Measurements from ENCODE around the gene PTPN1. TPM values are rescaled to one million over a fixed set of nuclear protein-coding genes. Genes with fewer than 3 reads are reported as not detected.
"Not testable (repeated sequence)": the region's sequence is repeated elsewhere in the genome, so short reads cannot be mapped to it uniquely, and the experiment has no call there.

The PTPN1 gene
- total RNA-seq, 4 donors from 2014 or later, result 13.8 to 40.4 (median 22.0) TPM

DNA sequence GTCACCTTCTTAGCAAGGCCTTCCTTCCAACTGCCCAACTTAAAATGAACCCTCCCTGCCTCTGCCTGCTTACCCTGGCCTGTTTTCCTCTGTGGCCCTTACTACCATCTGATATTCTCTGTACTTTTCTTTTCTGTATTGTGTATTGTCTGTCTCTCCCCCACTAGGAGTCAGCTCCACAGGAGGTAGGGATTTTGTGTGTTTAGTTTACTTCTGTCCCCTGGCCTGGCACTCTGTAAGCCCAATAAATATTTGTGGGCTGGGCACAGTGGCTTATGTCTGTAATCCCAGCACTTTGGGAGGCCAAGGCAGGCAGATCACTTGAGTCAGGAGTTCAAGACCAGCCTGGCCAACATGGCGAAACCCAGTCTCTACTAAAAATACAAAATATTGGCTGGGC, 108.4 kb downstream of the PTPN1 start:
- no peaks in the 10 kb centered on the region for H3K27me3 ChIP-seq
- no peak for DNase-seq
- H3K36me3 ChIP-seq, result no peaks in the 10 kb centered on the region
- no peak overlapping the region for H3K27ac ChIP-seq
- no peaks in the 10 kb centered on the region for H3K4me1 ChIP-seq
- H3K4me3 ChIP-seq, result no peak overlapping the region
- no peak for TF ChIP-seq POLR2A (IDR thresholded peaks at IDR 0.05)
- TF ChIP-seq, protein P1, sequence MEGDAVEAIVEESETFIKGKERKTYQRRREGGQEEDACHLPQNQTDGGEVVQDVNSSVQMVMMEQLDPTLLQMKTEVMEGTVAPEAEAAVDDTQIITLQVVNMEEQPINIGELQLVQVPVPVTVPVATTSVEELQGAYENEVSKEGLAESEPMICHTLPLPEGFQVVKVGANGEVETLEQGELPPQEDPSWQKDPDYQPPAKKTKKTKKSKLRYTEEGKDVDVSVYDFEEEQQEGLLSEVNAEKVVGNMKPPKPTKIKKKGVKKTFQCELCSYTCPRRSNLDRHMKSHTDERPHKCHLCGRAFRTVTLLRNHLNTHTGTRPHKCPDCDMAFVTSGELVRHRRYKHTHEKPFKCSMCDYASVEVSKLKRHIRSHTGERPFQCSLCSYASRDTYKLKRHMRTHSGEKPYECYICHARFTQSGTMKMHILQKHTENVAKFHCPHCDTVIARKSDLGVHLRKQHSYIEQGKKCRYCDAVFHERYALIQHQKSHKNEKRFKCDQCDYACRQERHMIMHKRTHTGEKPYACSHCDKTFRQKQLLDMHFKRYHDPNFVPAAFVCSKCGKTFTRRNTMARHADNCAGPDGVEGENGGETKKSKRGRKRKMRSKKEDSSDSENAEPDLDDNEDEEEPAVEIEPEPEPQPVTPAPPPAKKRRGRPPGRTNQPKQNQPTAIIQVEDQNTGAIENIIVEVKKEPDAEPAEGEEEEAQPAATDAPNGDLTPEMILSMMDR (IDR thresholded peaks at IDR 0.05), result no peak
- H3K9me3 ChIP-seq, result peaks cover 0 to 5% (median 0%) of the 10 kb centered on the region in 4 donors

DNA sequence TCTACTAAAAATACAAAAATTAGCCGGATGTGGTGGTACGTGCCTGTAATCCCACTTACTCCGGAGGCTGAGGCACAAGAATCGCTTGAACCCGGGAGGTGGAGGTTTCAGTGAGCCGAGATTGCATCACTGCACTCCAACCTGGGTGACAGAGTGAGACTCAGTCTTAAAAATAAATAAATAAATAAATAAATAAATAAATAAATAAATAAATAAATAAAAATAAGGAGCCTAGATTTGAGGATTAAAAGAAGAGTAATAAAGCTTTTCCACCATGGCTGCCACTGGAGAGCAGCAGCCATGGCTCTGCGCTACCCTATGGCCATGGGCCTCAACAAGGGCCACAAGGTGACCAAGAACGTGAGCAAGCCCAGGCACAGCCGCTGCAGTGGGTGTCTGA, 110.3 kb downstream of the PTPN1 start:
- not testable (repeated sequence) for H3K4me1 ChIP-seq, H3K36me3 ChIP-seq, H3K27me3 ChIP-seq, H3K9me3 ChIP-seq, H3K27ac ChIP-seq, H3K4me3 ChIP-seq, DNase-seq

DNA sequence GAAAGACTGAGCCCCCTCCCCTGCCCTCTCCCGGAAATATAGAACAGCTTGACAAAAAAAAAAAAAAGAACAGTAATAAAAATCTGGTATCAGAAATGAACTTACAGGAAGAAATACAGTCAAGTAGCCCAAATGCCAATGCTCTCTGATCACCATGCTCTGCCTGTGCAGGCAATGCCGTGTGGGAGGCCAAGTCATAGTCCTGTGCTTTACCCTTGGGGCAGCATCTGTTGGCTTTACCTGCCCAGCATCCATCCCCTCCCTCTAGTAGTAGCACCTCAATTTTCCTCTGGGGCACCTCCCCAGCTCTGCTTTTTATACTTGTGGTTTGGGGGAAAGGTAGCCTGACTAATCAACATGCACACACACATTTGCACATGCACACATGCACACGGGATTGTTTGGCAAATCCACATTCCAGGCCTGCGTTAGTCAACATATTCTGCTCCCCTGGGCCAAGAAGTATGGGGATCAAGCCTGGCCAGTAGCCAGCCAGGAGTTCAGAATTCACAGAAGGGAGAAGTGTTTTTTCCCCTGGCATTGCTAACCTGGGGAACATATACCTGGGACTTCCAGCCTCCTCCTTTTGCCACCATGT, 111.0 kb downstream of the PTPN1 start:
- Histone ChIP-seq H3K9me3 (peaks cover 0 to 5% (median 0%) of the 10 kb centered on the region in 4 donors), H3K4me1 (peaks cover 0 to 4% (median 0%) of the 10 kb centered on the region in 4 donors), H3K27ac (no peak overlapping the region), H3K4me3 (no peak overlapping the region), H3K36me3 (no peaks in the 10 kb centered on the region), H3K27me3 (no peaks in the 10 kb centered on the region)
- DNase-seq, result no peak
- no peak for TF ChIP-seq POLR2A (IDR thresholded peaks at IDR 0.05)
- TF ChIP-seq, protein P1 (IDR thresholded peaks at IDR 0.05), result no peak

DNA sequence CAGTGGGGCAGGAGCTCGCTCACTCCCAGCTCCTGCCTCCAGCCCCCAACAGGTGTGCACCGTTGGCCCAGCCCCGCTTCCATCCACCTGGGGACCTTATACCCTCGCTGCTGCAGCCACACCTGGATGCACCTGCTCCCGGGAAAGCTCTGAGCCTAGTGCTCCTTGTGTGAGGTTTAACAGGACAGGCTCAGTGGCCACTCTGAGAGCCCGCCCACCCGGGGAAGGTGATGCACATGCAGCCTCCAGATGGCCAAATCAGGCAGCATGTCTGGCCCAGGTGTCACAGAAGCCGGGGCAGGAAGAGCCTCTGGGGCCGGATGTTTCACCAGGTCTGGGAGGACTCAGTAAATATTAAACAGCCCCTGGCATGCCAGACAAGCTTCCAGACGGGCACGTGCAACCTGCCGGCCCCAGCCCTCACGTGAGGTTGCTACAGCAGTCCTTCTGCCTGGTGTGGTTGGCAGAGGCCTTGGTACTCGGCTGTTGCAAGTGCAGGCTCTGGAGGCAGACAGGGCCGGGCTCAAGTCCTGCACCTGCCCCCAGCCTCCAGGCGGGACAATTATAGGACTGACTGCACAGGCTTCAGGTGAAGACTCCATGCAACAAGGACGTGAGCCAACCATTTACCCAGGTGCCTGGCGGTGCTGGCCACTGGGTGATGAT, 114.3 kb downstream of the PTPN1 start:
- H3K4me3 ChIP-seq, result no peak overlapping the region
- DNase-seq, result no peak
- H3K36me3 ChIP-seq, result no peaks in the 10 kb centered on the region
- H3K27me3 ChIP-seq, result no peaks in the 10 kb centered on the region
- peaks cover 0 to 5% (median 0%) of the 10 kb centered on the region in 4 donors for H3K9me3 ChIP-seq
- no peak for TF ChIP-seq POLR2A (IDR thresholded peaks at IDR 0.05)
- TF ChIP-seq, protein P1 (IDR thresholded peaks at IDR 0.05), result no peak
- H3K4me1 ChIP-seq, result peaks cover 0 to 7% (median 0%) of the 10 kb centered on the region in 4 donors
- H3K27ac ChIP-seq, result no peak overlapping the region

DNA sequence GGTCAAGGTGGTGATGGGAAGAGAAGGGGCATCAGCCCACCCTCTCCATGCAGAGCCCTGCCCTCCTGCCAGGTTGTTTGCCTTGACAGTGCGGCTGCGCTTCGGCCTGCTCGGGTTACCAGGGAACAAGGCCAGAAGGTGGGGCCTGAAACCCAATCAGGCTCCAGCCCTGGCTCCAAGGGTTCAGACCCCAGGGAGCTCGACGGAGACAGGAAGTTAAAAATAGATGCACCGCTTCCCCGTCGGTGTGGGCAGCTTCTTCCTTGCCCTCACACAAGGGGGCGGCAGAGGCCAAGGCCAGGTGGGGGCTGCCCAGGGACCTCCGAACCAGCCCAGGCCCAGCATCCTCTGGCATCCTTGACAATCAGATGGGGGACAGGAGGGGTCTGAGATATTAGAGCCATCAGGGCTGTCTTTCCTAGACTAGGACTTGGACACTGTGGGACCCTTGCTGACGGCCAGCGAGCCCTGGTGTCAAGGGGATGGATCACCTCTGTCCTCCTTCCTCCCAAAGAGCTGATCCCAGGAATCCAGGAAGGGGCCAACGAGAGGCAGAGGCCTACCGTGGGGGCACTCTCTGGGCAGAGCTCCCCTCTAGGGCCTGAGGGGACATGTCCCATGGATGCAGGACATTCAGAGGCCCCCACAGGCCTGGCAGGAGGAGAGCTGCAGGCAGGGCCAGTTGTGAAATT, 115.9 kb downstream of the PTPN1 start:
- H3K27ac ChIP-seq, result no peak overlapping the region
- no peaks in the 10 kb centered on the region for H3K27me3 ChIP-seq
- H3K4me3 ChIP-seq, result no peak overlapping the region
- peaks cover 0 to 2% (median 0%) of the 10 kb centered on the region in 4 donors for H3K9me3 ChIP-seq
- peaks cover 0 to 7% (median 0%) of the 10 kb centered on the region in 4 donors for H3K4me1 ChIP-seq
- peak in 1 of 3 donors; percentile 53 for DNase-seq
- TF ChIP-seq, protein P1 (IDR thresholded peaks at IDR 0.05), result peak in 4 of 6 experiments; percentile 34 to 54 (median 48)
- no peak for TF ChIP-seq POLR2A (IDR thresholded peaks at IDR 0.05)
- no peaks in the 10 kb centered on the region for H3K36me3 ChIP-seq

DNA sequence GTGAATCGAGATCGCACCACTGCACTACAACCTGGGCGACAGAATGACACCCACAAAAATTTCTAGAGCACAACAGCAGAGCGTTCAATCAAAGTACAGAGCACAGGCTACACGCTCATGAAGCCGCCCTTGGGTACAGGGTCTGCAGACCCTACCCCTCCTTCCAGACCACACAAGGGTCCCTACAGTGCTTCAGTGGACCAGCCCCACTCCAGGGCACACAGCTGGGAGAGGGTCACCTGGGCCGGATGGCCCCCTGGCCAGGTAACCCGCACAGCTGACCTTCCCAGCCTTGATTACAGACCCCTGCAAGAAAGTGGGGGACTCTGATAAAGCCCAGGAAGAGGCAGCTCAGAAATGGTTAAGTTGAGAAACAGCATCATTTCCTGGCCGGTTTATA, 117.6 kb downstream of the PTPN1 start:
- TF ChIP-seq POLR2A (IDR thresholded peaks at IDR 0.05), result no peak
- TF ChIP-seq, protein P1 (IDR thresholded peaks at IDR 0.05), result no peak
- Histone ChIP-seq H3K4me3 (no peak overlapping the region), H3K27me3 (no peaks in the 10 kb centered on the region), H3K9me3 (no peaks in the 10 kb centered on the region), H3K36me3 (no peaks in the 10 kb centered on the region), H3K27ac (no peak overlapping the region), H3K4me1 (peaks cover 0 to 7% (median 0%) of the 10 kb centered on the region in 4 donors)
- DNase-seq, result no peak

All from Peyer's patch (tissue), 4 donors.